ENCODE data around the gene CADM1.

GRCh38 chr11:115219376-115219775 is 284.8 kb downstream of the CADM1 start:
- TF ChIP-seq CTCF (IDR thresholded peaks at IDR 0.05) (no peak), POLR2A (IDR thresholded peaks at IDR 0.05) (no peak)

All from right lobe of liver (tissue), 4 donors.